EL (cell line): Measurements from ENCODE around the gene DPPA2.
A peak's percentile ranks its signal among the peaks of the same experiment; 100 is the strongest.

ENCODE experiments used
- DNase-seq: peaks from one replicate; pipeline ENCODE4 v3.0.0-alpha.2; 2016

The DPPA2 gene

GRCh38 chr3:109313061-109313460, 3.3 kb downstream of the DPPA2 start:
- DNase-seq = no peak

GRCh38 chr3:109297496-109297895, 18.8 kb downstream of the DPPA2 start:
- DNase-seq = no peak

- no peak for DNase-seq
Observed at GRCh38 chr3:109284071-109284470, 32.2 kb downstream of the DPPA2 start.

GRCh38 chr3:109278546-109278945, 37.8 kb downstream of the DPPA2 start:
- DNase-seq = no peak

GRCh38 chr3:109278141-109278540, 38.2 kb downstream of the DPPA2 start:
- DNase-seq = no peak

GRCh38 chr3:109275702-109276293, 40.5 kb downstream of the DPPA2 start:
- DNase-seq = peak; percentile 47

GRCh38 chr3:109270779-109271178, 45.5 kb downstream of the DPPA2 start:
- DNase-seq = no peak

- no peak for DNase-seq
Observed at GRCh38 chr3:109269577-109270275, 46.6 kb downstream of the DPPA2 start.

- peak; percentile 46 for DNase-seq
Observed at GRCh38 chr3:109268181-109268580, 48.1 kb downstream of the DPPA2 start.

- DNase-seq = peak; percentile 31
Observed at GRCh38 chr3:109265295-109265694, 51.0 kb downstream of the DPPA2 start.

GRCh38 chr3:109257269-109257668, 59.0 kb downstream of the DPPA2 start:
- peak; percentile 74 for DNase-seq

- no peak for DNase-seq
Observed at GRCh38 chr3:109254770-109255169, 61.5 kb downstream of the DPPA2 start.

GRCh38 chr3:109252641-109253040, 63.7 kb downstream of the DPPA2 start:
- no peak for DNase-seq
